Bronchial epithelial cell (primary cell): ENCODE measurements around the gene SNCAIP. TPM values are rescaled to one million over a fixed set of nuclear protein-coding genes. Genes with fewer than 3 reads are reported as not detected.

Source experiments
- DNase-seq: peaks from one replicate; pipeline ENCODE4 v3.0.0-alpha.2; 2010; ENCODE audit warnings: low read depth
- FAIRE-seq: peaks from 2 replicates; lab custom pipeline; 2011; peaks lifted over from hg19 to GRCh38; lab: Jason Lieb, UNC
- H3K27me3 ChIP-seq: 2 replicates; pipeline ENCODE4 v1.5.1; 2011; ENCODE audit warnings: low read length; ENCODE audit not compliant: control insufficient read depth, insufficient read depth
- H3K36me3 ChIP-seq: 2 replicates; pipeline ENCODE4 v1.5.1; 2011; ENCODE audit warnings: low read length; ENCODE audit not compliant: control insufficient read depth, insufficient read depth
- H3K4me3 ChIP-seq: 2 replicates; pipeline ENCODE4 v1.5.1; 2011; ENCODE audit warnings: mild to moderate bottlenecking, low read depth, low read length, control low read depth
- total RNA-seq: library from RNA; depleted of rRNA; stranded (reverse); fragments of >200 nt; gene quantifications from 2 replicates; pipeline ENCODE4 v1.2.1, GENCODE V29; 2014
- TF ChIP-seq, protein P1 (sequence below): IDR thresholded peaks from 2 replicates; pipeline ENCODE4 v1.5.1; 2011; ENCODE audit warnings: mild to moderate bottlenecking, moderate library complexity, low read length, control low read depth, inconsistent platforms; ENCODE audit not compliant: insufficient read depth, severe bottlenecking

SNCAIP gene
- total RNA-seq, 1 donor from 2014 or later = 0.26 TPM

DNA sequence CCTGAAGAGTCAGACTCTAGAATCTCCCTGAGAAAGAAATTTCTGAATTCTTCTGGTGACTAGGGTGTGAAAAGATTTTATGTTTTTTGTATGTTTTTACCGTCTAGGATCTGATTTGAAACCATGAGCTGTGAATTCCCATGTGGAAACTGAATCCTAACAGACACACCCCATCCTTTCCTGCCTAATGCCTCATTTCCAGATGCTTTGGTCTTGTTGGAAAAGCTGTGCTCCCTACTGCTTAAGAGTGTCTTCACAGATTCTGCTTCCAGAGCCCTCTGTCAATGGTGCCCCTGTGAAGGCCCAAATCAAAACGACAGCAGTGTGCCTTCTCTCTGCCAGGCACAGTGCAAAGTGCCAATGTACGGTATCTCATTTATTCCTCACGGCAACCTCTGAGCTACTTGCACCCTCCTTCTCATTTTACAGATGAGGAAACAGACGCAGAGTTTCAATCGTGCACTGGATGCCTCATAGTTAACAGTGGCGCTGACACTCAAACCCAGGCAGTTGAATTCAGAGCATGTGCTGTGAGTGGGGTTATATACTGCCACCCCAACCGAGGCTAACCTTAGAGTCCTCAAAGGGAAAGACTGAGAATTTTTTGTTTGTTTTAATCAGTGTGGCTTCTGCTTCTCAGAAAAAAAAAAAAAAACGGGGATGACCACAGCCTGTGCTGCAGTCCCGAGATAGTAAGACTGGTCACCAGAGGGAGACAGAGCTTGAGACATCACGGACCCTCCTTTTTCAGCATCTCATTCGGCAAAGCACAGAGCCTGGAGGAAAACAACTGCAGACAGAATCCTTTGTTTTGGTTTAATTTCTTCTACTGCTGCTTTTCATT lies 188.4 kb downstream of the SNCAIP start:
- H3K36me3 ChIP-seq = no peaks in the 10 kb centered on the region
- peak; percentile 60 for FAIRE-seq
- DNase-seq = no peak
- H3K27me3 ChIP-seq = no peaks in the 10 kb centered on the region
- no peak overlapping the region for H3K4me3 ChIP-seq
- TF ChIP-seq, protein P1, sequence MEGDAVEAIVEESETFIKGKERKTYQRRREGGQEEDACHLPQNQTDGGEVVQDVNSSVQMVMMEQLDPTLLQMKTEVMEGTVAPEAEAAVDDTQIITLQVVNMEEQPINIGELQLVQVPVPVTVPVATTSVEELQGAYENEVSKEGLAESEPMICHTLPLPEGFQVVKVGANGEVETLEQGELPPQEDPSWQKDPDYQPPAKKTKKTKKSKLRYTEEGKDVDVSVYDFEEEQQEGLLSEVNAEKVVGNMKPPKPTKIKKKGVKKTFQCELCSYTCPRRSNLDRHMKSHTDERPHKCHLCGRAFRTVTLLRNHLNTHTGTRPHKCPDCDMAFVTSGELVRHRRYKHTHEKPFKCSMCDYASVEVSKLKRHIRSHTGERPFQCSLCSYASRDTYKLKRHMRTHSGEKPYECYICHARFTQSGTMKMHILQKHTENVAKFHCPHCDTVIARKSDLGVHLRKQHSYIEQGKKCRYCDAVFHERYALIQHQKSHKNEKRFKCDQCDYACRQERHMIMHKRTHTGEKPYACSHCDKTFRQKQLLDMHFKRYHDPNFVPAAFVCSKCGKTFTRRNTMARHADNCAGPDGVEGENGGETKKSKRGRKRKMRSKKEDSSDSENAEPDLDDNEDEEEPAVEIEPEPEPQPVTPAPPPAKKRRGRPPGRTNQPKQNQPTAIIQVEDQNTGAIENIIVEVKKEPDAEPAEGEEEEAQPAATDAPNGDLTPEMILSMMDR = peak; percentile 44

DNA sequence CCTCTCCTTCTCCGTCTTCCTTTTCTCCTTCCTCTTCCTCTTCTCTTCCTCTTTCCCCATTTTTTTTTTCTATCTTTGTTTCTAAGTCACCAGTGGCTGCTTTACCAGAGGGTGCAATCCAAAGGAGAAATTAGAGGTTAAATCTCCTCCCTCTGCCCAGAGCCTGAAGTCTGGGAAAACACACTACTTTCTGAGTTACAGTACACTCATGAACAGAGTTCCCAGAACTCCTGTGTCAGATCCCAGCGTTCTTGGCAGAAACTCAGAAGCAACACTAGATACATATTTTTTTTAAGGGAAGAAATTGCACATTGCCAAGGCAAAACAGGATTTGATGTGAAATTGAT lies 189.0 kb downstream of the SNCAIP start:
- Histone ChIP-seq H3K27me3 (no peaks in the 10 kb centered on the region), H3K36me3 (no peaks in the 10 kb centered on the region), H3K4me3 (no peak overlapping the region)
- TF ChIP-seq, protein P1 = no peak
- FAIRE-seq (no peak), DNase-seq (no peak)

DNA sequence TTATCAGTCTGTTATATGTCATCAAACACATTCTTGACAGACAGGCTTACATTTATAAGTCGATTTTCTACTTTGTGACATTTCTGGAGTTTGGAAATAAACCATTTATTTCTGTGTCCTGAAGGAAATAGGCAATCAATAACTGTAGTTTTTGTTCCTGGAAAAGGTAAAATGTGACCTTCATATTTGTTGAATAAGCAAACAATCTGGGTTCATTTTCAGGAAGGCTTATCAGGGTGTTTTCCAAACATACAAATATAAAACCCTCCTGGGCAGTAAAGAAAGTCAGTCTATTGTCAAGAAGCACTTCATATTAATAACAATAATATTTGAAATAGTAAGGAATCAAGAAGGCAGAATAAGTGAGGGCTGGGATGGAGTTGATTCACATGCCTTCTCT lies 195.0 kb downstream of the SNCAIP start:
- TF ChIP-seq, protein P1 = no peak
- DNase-seq (no peak), FAIRE-seq (no peak)
- H3K4me3 ChIP-seq = no peak overlapping the region
- H3K36me3 ChIP-seq = no peaks in the 10 kb centered on the region
- H3K27me3 ChIP-seq = no peaks in the 10 kb centered on the region

DNA sequence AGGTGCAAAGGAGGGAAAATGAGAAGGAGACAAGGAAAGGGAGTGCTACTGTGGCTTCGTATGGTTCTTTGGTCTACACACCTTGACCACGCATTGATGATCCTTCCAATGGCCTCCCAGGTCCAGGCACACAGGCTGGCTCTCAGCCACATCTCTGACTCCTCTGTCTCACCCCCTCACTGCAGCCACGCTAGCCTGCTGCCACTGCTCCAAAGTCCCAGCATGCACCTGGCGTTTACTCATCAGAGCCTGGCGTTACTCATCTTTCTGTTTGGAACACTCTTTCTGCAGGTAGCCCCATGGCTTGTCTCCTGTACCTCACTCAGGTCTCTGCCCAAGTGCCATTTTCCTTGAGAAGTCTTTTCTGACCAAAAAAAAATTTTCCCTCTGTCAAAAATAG lies 195.5 kb downstream of the SNCAIP start:
- FAIRE-seq (no peak), DNase-seq (peak; percentile 72)
- TF ChIP-seq, protein P1 = no peak
- H3K27me3 ChIP-seq = no peaks in the 10 kb centered on the region
- no peak overlapping the region for H3K4me3 ChIP-seq
- no peaks in the 10 kb centered on the region for H3K36me3 ChIP-seq

DNA sequence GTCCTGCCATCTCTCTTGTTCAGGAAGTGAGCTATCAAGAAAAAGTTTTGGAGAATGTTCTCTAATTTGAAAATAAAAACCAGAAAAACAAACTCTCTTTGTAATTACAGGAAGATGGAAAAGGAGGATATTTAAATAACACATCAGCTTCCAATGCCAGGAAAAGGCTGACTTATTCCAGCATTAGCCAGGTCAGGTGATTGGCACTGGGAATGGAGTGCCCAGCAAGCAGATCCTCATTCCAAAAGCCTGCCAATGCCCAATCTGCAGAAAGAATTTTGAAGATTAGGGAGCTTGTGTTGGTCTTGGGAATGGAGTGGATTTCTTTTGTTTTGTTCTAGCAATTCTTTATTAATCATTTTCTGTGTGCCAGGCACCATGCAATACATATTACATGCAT lies 196.6 kb downstream of the SNCAIP start:
- no peak for DNase-seq
- Histone ChIP-seq H3K4me3 (no peak overlapping the region), H3K36me3 (no peaks in the 10 kb centered on the region), H3K27me3 (no peaks in the 10 kb centered on the region)
- TF ChIP-seq, protein P1 = no peak
- no peak for FAIRE-seq

Other genes starting within 250 kb of the SNCAIP start
- gene LOX, start 234.0 kb upstream of the SNCAIP start, total RNA-seq = 1.4 and 1.8 TPM in 2 replicates
- 0.13 and 0.26 TPM in 2 replicates for gene ZNF474, start 182.7 kb upstream of the SNCAIP start, total RNA-seq